A673 (cell line): Measurements from ENCODE around the gene VEGFC. TPM values are rescaled to one million over a fixed set of nuclear protein-coding genes. Genes with fewer than 3 reads are reported as not detected.

Experiments
- BruUV-seq: library from RNA; stranded (reverse); fragments of 400-500 nt; replicated peaks from 2 replicates; lab custom pipeline; 2021; lab: Mats Ljungman, UMichigan
- CTCF ChIA-PET: fragments of 300-600 bp; sonication (Branson Sonifier 250); formaldehyde crosslinking; loops from one replicate; lab custom pipeline; 2022; ENCODE audit warnings: antibody characterized with exemption; lab: Charles Lee
- POLR2A ChIA-PET: fragments of 300-600 bp; sonication (Branson Sonifier 250); formaldehyde crosslinking; loops from one replicate; lab custom pipeline; 2022; ENCODE audit warnings: antibody characterized with exemption; ENCODE audit not compliant: low non-redundant PET; lab: Charles Lee
- DNase-seq: peaks from one replicate; pipeline ENCODE4 v3.0.0-alpha.2; 2015; ENCODE audit warnings: low spot score
- H3K27ac ChIP-seq: fragments of 200-600 bp; sonication (generic); 2 replicates; pipeline ENCODE4 v1.5.1; 2016; ENCODE audit warnings: mixed run types, low read depth, mild to moderate bottlenecking, mixed read lengths, antibody characterized with exemption, low read length; ENCODE audit not compliant: poor library complexity, severe bottlenecking
- H3K27me3 ChIP-seq: fragments of 200-600 bp; sonication (generic); replicated peaks from 2 replicates; pipeline ENCODE4 v1.6.1; 2017; ENCODE audit warnings: mixed run types, low read depth, mild to moderate bottlenecking, mixed read lengths, antibody characterized with exemption, low read length; ENCODE audit not compliant: insufficient read depth, poor library complexity
- H3K36me3 ChIP-seq: fragments of 200-600 bp; sonication (generic); 2 replicates; pipeline ENCODE4 v1.6.1; 2016; ENCODE audit warnings: mixed run types, mild to moderate bottlenecking, mixed read lengths, antibody characterized with exemption, low read length; ENCODE audit not compliant: insufficient read depth, poor library complexity, severe bottlenecking
- H3K4me1 ChIP-seq: fragments of 200-600 bp; sonication (generic); 2 replicates; pipeline ENCODE4 v1.6.1; 2017; ENCODE audit warnings: mixed run types, mild to moderate bottlenecking, mixed read lengths, antibody characterized with exemption, low read length; ENCODE audit not compliant: insufficient read depth, poor library complexity, severe bottlenecking
- H3K4me3 ChIP-seq: fragments of 200-600 bp; sonication (generic); 2 replicates; pipeline ENCODE4 v1.5.1; 2016; ENCODE audit warnings: low read depth, mixed run types, mild to moderate bottlenecking, mixed read lengths, low read length; ENCODE audit not compliant: poor library complexity, severe bottlenecking
- H3K9me3 ChIP-seq: fragments of 200-600 bp; sonication (generic); 2 replicates; pipeline ENCODE4 v1.6.1; 2016; ENCODE audit warnings: mixed run types, low read depth, mild to moderate bottlenecking, mixed read lengths, antibody characterized with exemption, low read length; ENCODE audit not compliant: poor library complexity, severe bottlenecking
- CTCF ChIP-seq: fragments of 300-800, 200-600 bp; sonication (generic); conservative IDR thresholded peaks from 2 replicates; pipeline ENCODE4 v1.5.1; 2017; ENCODE audit warnings: low read depth, mild to moderate bottlenecking, antibody characterized with exemption, low read length, moderate library complexity, mixed read lengths
- EZH2 ChIP-seq: fragments of 200-600 bp; sonication (generic); IDR thresholded peaks from 2 replicates; pipeline ENCODE4 v1.6.1; 2017; ENCODE audit warnings: borderline replicate concordance, low read depth, mild to moderate bottlenecking, mixed read lengths, antibody characterized with exemption, low read length; ENCODE audit not compliant: poor library complexity, severe bottlenecking
- intact Hi-C: fragments of 100-400 bp; cut with micrococcal nuclease; formaldehyde crosslinking; loops from one replicate; pipeline ENCODE4 v1.10.0; 2022; ENCODE audit not compliant: unreplicated experiment
- total RNA-seq: library from RNA; stranded (reverse); gene quantifications from 2 replicates; pipeline ENCODE4 v1.2.3, GENCODE V29; 2021

Gene VEGFC
- total RNA-seq, 1 experiment from 2014 or later, result not detected

GRCh38 chr4:176653401-176654220 lies 139.1 kb downstream of the VEGFC start:
- POLR2A ChIA-PET, result no interaction called here
- Histone ChIP-seq H3K27me3 (peaks cover 8% of the 10 kb centered on the region), H3K4me3 (no peak overlapping the region), H3K9me3 (no peaks in the 10 kb centered on the region), H3K36me3 (no peaks in the 10 kb centered on the region), H3K27ac (no peak overlapping the region), H3K4me1 (no peaks in the 10 kb centered on the region)
- CTCF ChIA-PET, result no interaction called here
- no TSS peak for BruUV-seq
- TF ChIP-seq CTCF (no peak), EZH2 (no peak)
- no peak for DNase-seq
- intact Hi-C loops, result loop anchor here (5.0 kb wide), 1 partner anchor 394 kb away; no protein-coding TSS in a partner anchor

- intact Hi-C loops, result no loop called here
Observed at GRCh38 chr4:176646311-176646710, 146.4 kb downstream of the VEGFC start.

GRCh38 chr4:176645246-176645960 lies 147.3 kb downstream of the VEGFC start:
- no TSS peak for BruUV-seq
- POLR2A ChIA-PET, result no interaction called here
- CTCF ChIA-PET, result no interaction called here
- intact Hi-C loops, result no loop called here
- Histone ChIP-seq H3K9me3 (no peaks in the 10 kb centered on the region), H3K4me1 (no peaks in the 10 kb centered on the region), H3K36me3 (no peaks in the 10 kb centered on the region), H3K27ac (no peak overlapping the region), H3K27me3 (peaks cover 29% of the 10 kb centered on the region), H3K4me3 (no peak overlapping the region)
- TF ChIP-seq EZH2, result no peak
- TF ChIP-seq CTCF, result no peak
- no peak for DNase-seq

More at GRCh38 chr4:176646311-176646710, 146.4 kb downstream of the VEGFC start:
- TF ChIP-seq CTCF, result no peak
- no peak for TF ChIP-seq EZH2
- ChIA-PET CTCF (no interaction called here), POLR2A (no interaction called here)
- Histone ChIP-seq H3K36me3 (no peaks in the 10 kb centered on the region), H3K4me3 (no peak overlapping the region), H3K9me3 (no peaks in the 10 kb centered on the region), H3K27me3 (peaks cover 22% of the 10 kb centered on the region), H3K4me1 (no peaks in the 10 kb centered on the region), H3K27ac (no peak overlapping the region)
- no peak for DNase-seq
- no TSS peak for BruUV-seq
